Aorta (tissue), 5 donors: ENCODE results near the gene DHRS4L2. TPM values are rescaled to one million over a fixed set of nuclear protein-coding genes. Genes with fewer than 3 reads are reported as not detected.

Experiments used
- ATAC-seq: fragments of 200-7000 bp; cut with Tn5 transposase; one replicate; pipeline ENCODE4 v1.9.1; 2022; ENCODE audit warnings: moderate library complexity; ENCODE audit not compliant: low FRiP score
- DNase-seq, 2 donors: peaks; one replicate each; pipeline ENCODE4 v3.0.0-alpha.2; 2020
- H3K27ac ChIP-seq, 2 donors: one replicate each; pipeline ENCODE4 v1.5.1; 2013; ENCODE audit warnings: low read length in 2 of 2, mild to moderate bottlenecking in 2 of 2, moderate library complexity in 2 of 2, control low read depth in 1 of 2, inconsistent platforms in 1 of 2, low read depth in 1 of 2
- H3K27me3 ChIP-seq, 2 donors: one replicate each; pipeline ENCODE4 v1.6.1; 2013; ENCODE audit warnings: control low read depth in 1 of 2, low read length in 1 of 2, mild to moderate bottlenecking in 1 of 2, moderate library complexity in 1 of 2; ENCODE audit not compliant: insufficient read depth in 2 of 2, control insufficient read depth in 1 of 2
- H3K36me3 ChIP-seq, 2 donors: one replicate each; pipeline ENCODE4 v1.6.1; 2013; ENCODE audit warnings: control low read depth in 1 of 2, low read length in 1 of 2, mild to moderate bottlenecking in 1 of 2; ENCODE audit not compliant: insufficient read depth in 2 of 2, control insufficient read depth in 1 of 2
- H3K4me1 ChIP-seq, 2 donors: one replicate each; pipeline ENCODE4 v1.6.1; 2013; ENCODE audit warnings: low read length in 2 of 2, control low read depth in 1 of 2, mild to moderate bottlenecking in 1 of 2, moderate library complexity in 1 of 2; ENCODE audit not compliant: insufficient read depth in 2 of 2, control insufficient read depth in 1 of 2
- H3K4me3 ChIP-seq, 2 donors: one replicate each; pipeline ENCODE4 v1.5.1; 2013; ENCODE audit warnings: low read length in 2 of 2, control low read depth in 1 of 2, mild to moderate bottlenecking in 1 of 2
- H3K9me3 ChIP-seq: one replicate; pipeline ENCODE4 v1.6.1; 2013; ENCODE audit warnings: mild to moderate bottlenecking, low read length; ENCODE audit not compliant: control insufficient read depth
- WGBS, 2 donors: extraction: QIAGEN DNeasy Blood & Tissue Kit; methylation state at CpG; one replicate each; pipeline ENCODE4 v1.1.7; 2013; 5-methylcytosine and 5-hydroxymethylcytosine counted together
- intact Hi-C, 2 donors: fragments of 100-400 bp; cut with DNase I; formaldehyde crosslinking; loops; one replicate each; pipeline versions ENCODE4 v1.14.2 to v1.15.0; 2022
- polyA plus RNA-seq, 2 donors: library from polyadenylated mRNA; stranded (reverse); fragments of 200-250 nt; gene quantifications; one replicate each; pipeline ENCODE4 v1.2.3, GENCODE V29; 2013
- total RNA-seq, 2 donors: library from RNA; stranded (reverse); fragmentation: NEBNext Ultra II Directional; extraction: Animal tissue kit (Norgen Biotek cat#: 25700); gene quantifications; one replicate each; pipeline ENCODE4 v1.2.1, GENCODE V29; 2021
- donor health status: healthy with polysubstance abuse.
- donor health status: Bipolar disorder and iron deficiency.
- donor health status: DM: no; HTN: no; CAD: no.
- donor health status: DM: no; HTN: no; CAD: no.
- donor health status: DM: yes; HTN: yes; CAD: no.

DHRS4L2 gene
- total and polyA plus RNA-seq, 4 donors = 15.1 to 44.3 (median 19.9) TPM

DNA sequence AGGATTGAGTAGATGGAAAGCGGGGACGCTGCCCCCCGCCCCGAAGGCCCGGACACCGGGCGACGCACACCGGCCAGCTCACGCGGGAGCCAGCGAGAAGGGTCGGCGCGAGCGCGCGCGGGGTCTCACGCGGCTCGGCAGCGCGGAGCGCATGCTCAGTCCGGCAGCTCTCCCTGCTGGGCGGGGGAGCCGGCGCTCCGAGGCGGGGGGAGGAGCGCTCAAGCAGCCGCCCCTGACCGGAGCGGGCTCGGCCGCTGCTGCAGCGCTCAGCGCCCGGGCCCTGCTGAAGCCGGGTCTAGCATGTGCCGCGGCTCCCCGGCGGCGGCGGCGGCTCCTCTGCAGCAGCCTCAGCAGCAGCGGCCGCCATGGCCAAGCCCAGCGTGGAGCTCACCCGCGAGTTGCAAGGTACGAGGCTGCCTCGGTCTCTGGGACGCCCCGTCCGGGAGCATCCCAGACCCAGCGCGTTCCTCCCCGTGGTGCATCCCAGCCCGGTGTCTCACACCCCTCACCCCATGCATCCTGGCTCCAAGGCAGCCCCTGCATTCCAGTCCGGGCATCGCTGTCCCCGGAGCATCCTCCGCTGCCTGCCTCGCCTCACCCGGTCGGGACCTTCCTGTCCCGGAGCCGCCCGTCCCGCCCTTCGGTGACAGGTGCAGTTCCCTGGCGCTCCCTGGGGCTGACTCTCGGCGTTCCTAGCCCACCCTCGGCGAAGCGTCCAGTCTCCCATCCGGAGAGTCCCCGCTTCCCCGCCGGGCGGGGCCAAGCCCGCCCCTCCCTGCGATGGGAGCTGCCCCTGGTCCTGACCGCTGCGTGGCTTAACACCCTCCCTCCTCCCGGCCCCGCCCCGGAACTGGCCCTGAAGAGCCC is 63.3 kb downstream of the DHRS4L2 start, which contains the start of gene CARMIL3:
Gene CARMIL3 (plus strand): TSS at position 221 of the 867 bp plus-strand sequence. CDS start 145 bp downstream, at position 366.
- intact Hi-C loops = no loop called here
- H3K4me1 ChIP-seq = no peaks in the 10 kb centered on the region
- H3K4me3 ChIP-seq = peak within 1 kb of the TSS; percentile 19 to 45
- 1% methylated on average over 63 to 92 of the region's 92 CpGs for WGBS, 2 donors
- H3K9me3 ChIP-seq = no peaks in the 10 kb centered on the region
- no peaks in the 10 kb centered on the region for H3K36me3 ChIP-seq
- no peaks in the 10 kb centered on the region for H3K27me3 ChIP-seq
- peak; percentile 88 for ATAC-seq
- no peak within 1 kb of the TSS for H3K27ac ChIP-seq
- peak; percentile 68 to 88 for DNase-seq

- peak in 1 of 2 donors; percentile 68 for DNase-seq
- H3K9me3 ChIP-seq = no peaks in the 10 kb centered on the region
- no peak overlapping the region for H3K27ac ChIP-seq
- H3K4me1 ChIP-seq = no peaks in the 10 kb centered on the region
- WGBS, 2 donors = 55 to 57% methylated on average over 19 to 20 of the region's 20 CpGs
- no peak for ATAC-seq
- H3K36me3 ChIP-seq = no peaks in the 10 kb centered on the region
- H3K4me3 ChIP-seq = peak overlapping the region in 1 of 2 donors; percentile 45
- intact Hi-C loops = no loop called here
- no peaks in the 10 kb centered on the region for H3K27me3 ChIP-seq
Measured at GRCh38 chr14:24052656-24053547, 64.2 kb downstream of the DHRS4L2 start.

DNA sequence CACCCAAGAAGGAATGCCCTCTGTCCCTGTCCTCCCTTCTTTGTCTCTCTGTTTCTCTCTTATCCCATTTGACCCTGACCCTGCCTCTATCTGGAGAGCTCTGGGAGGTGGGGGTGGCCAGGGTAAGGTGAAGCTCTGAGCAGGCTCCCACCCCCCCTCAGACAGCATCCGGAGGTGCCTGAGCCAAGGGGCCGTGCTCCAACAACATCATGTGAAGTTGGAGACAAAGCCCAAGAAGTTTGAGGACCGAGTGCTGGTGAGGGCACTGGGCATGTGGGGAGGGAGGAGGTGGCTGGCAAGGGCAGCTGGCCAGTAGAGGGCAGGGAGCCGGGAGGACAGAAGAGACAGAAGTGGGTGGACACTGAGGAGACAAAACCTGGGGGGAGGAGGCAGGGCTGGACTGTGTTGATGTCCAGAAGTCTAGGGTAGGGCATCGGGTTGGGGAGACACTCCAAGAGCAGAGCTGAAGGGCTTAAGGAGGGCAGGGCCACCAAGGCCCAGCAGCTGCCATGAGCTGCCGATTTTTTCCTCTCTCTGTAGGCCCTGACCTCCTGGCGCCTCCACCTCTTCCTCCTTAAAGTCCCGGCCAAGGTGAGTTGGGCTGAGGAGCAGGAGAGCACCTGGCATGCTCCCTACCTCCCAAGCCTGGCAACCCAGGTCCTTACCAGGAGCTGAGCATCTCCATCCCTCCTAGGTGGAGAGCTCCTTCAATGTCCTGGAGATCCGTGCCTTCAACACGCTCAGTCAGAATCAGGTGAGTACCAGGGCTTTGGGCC is 65.0 kb downstream of the DHRS4L2 start:
- no peak for ATAC-seq
- 67 to 73% methylated on average over 10 of the region's 10 CpGs for WGBS, 2 donors

DNA sequence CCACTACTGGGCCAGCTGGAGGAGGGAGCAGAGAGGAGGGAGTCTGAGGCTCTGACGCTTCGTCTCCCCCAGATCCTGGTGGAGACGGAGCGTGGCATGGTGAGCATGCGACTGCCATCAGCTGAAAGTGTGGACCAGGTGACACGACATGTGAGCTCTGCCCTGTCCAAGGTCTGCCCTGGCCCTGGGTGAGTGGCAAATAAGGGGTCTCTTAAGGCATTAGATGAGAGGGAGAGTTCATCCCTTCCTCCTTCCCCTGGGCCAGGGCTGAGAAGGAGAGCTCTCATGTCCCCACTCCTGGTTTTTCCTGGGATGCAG is 65.6 kb downstream of the DHRS4L2 start:
- intact Hi-C loops = no loop called here
- Histone ChIP-seq H3K27ac (no peak overlapping the region), H3K4me1 (no peaks in the 10 kb centered on the region), H3K27me3 (no peaks in the 10 kb centered on the region), H3K36me3 (no peaks in the 10 kb centered on the region), H3K9me3 (no peaks in the 10 kb centered on the region), H3K4me3 (no peak overlapping the region)
- 73 to 83% methylated on average over 6 of the region's 6 CpGs for WGBS, 2 donors
- ATAC-seq = no peak
- DNase-seq = no peak

More for the DNA sequence above, 65.0 kb downstream of the DHRS4L2 start:
- Histone ChIP-seq H3K4me3 (no peak overlapping the region), H3K9me3 (no peaks in the 10 kb centered on the region), H3K27me3 (no peaks in the 10 kb centered on the region), H3K36me3 (no peaks in the 10 kb centered on the region), H3K4me1 (no peaks in the 10 kb centered on the region), H3K27ac (no peak overlapping the region)
- intact Hi-C loops = no loop called here
- DNase-seq = peak in 1 of 2 donors; percentile 47

DNA sequence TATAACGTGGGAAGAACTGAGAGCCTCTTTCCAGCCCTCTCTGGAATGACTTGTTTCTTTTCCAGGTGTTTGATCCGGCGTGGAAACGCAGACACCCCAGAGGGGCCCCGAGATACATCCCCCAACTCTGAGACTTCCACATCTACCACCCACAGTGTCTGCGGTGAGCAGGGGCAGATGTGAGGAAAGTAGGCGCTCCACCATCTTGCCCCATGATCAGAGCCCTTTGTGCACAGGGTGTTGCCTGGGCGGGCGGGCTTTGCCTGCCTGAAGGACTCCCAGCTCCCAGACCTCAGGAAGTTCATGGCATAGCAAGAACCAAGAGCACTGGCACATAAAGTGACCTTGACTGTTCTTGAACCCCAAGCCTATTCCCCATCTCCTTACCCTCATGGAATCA is 65.9 kb downstream of the DHRS4L2 start:
- intact Hi-C loops = loop anchor here in 1 of 2 donors (5.0 kb wide), 1 partner anchor 53 kb away; no protein-coding TSS in a partner anchor
- ATAC-seq (no peak), DNase-seq (no peak)
- 91 to 92% methylated on average over 9 of the region's 9 CpGs for WGBS, 2 donors
- H3K4me1 ChIP-seq = no peaks in the 10 kb centered on the region
- H3K27ac ChIP-seq = no peak overlapping the region
- no peaks in the 10 kb centered on the region for H3K27me3 ChIP-seq
- H3K9me3 ChIP-seq = no peaks in the 10 kb centered on the region
- no peaks in the 10 kb centered on the region for H3K36me3 ChIP-seq
- no peak overlapping the region for H3K4me3 ChIP-seq

Other genes with a start within 250 kb of the DHRS4L2 start
- gene DHRS4, start 35.2 kb upstream of the DHRS4L2 start, total RNA-seq = 10 to 100 TPM; 17.8 to 21.2 TPM
- gene DHRS4, start 35.2 kb upstream of the DHRS4L2 start, polyA plus RNA-seq = 10 to 100 TPM; 43.9 to 47.3 TPM
- under 1 TPM; 0.24 to 0.42 TPM for gene CARMIL3, start 63.1 kb downstream of the DHRS4L2 start, total RNA-seq
- gene CARMIL3, start 63.1 kb downstream of the DHRS4L2 start, polyA plus RNA-seq = under 1 TPM in 1 of 2 donors, not detected in 1; 0.43 TPM
- gene CPNE6, start 82.6 kb downstream of the DHRS4L2 start, total RNA-seq = under 1 TPM; 0.71 to 0.99 TPM
- gene CPNE6, start 82.6 kb downstream of the DHRS4L2 start, polyA plus RNA-seq = under 1 TPM; 0.03 to 0.25 TPM
- 10 to 100 TPM; 19.6 to 22.5 TPM for gene PCK2, start 105.4 kb downstream of the DHRS4L2 start, total RNA-seq
- gene PCK2, start 105.4 kb downstream of the DHRS4L2 start, polyA plus RNA-seq = 10 to 100 TPM; 14.7 to 82.5 TPM
- gene DCAF11, start 125.8 kb downstream of the DHRS4L2 start, total RNA-seq = 10 to 100 TPM; 35.5 to 39.6 TPM
- gene DCAF11, start 125.8 kb downstream of the DHRS4L2 start, polyA plus RNA-seq = 10 to 100 TPM; 37.3 to 41.8 TPM
- gene NRL, start 126.0 kb downstream of the DHRS4L2 start, total RNA-seq = 1 to 10 TPM; 1.1 to 1.4 TPM
- 1 to 10 TPM in 1 of 2 donors, under 1 TPM in 1; 0.63 to 1.3 TPM for gene NRL, start 126.0 kb downstream of the DHRS4L2 start, polyA plus RNA-seq
- gene FITM1, start 141.7 kb downstream of the DHRS4L2 start, total RNA-seq = under 1 TPM; 0.71 to 0.75 TPM
- under 1 TPM in 1 of 2 donors, not detected in 1; 0.56 TPM for gene FITM1, start 141.7 kb downstream of the DHRS4L2 start, polyA plus RNA-seq
- gene PSME1, start 147.3 kb downstream of the DHRS4L2 start, total RNA-seq = 100 to 1,000 TPM; 112 to 125 TPM
- gene PSME1, start 147.3 kb downstream of the DHRS4L2 start, polyA plus RNA-seq = 100 to 1,000 TPM; 206 to 210 TPM
- 10 to 100 TPM; 12.8 to 15.3 TPM for gene EMC9, start 152.7 kb downstream of the DHRS4L2 start, total RNA-seq
- 10 to 100 TPM; 18.3 to 41.9 TPM for gene EMC9, start 152.7 kb downstream of the DHRS4L2 start, polyA plus RNA-seq
- gene PSME2, start 157.7 kb downstream of the DHRS4L2 start, total RNA-seq = 10 to 100 TPM; 86.1 to 93.6 TPM
- 100 to 1,000 TPM; 142 to 261 TPM for gene PSME2, start 157.7 kb downstream of the DHRS4L2 start, polyA plus RNA-seq
- gene RNF31, start 158.6 kb downstream of the DHRS4L2 start, total RNA-seq = 10 to 100 TPM; 51.6 to 61.1 TPM
- gene RNF31, start 158.6 kb downstream of the DHRS4L2 start, polyA plus RNA-seq = 100 to 1,000 TPM in 1 of 2 donors, 1 to 10 TPM in 1; 9.1 to 167 TPM
- 100 to 1,000 TPM; 113 to 117 TPM for gene IRF9, start 172.3 kb downstream of the DHRS4L2 start, total RNA-seq
- 100 to 1,000 TPM in 1 of 2 donors, 10 to 100 TPM in 1; 56.0 to 111 TPM for gene IRF9, start 172.3 kb downstream of the DHRS4L2 start, polyA plus RNA-seq
- 10 to 100 TPM; 13.2 to 18.1 TPM for gene REC8, start 183.2 kb downstream of the DHRS4L2 start, total RNA-seq
- 1 to 10 TPM; 2.4 to 8.2 TPM for gene REC8, start 183.2 kb downstream of the DHRS4L2 start, polyA plus RNA-seq
- gene IPO4, start 199.9 kb downstream of the DHRS4L2 start, total RNA-seq = 10 to 100 TPM; 23.4 to 29.3 TPM
- gene IPO4, start 199.9 kb downstream of the DHRS4L2 start, polyA plus RNA-seq = 10 to 100 TPM in 1 of 2 donors, 1 to 10 TPM in 1; 3.4 to 11.6 TPM
- 10 to 100 TPM; 35.3 to 37.3 TPM for gene TM9SF1, start 206.5 kb downstream of the DHRS4L2 start, total RNA-seq
- gene TM9SF1, start 206.5 kb downstream of the DHRS4L2 start, polyA plus RNA-seq = 10 to 100 TPM; 15.8 to 35.0 TPM
- under 1 TPM in 1 of 2 donors, not detected in 1; 0.39 TPM for gene TSSK4, start 216.8 kb downstream of the DHRS4L2 start, total RNA-seq
- gene TSSK4, start 216.8 kb downstream of the DHRS4L2 start, polyA plus RNA-seq = not detected
- gene CHMP4A, start 224.6 kb downstream of the DHRS4L2 start, total RNA-seq = 10 to 100 TPM; 38.3 to 45.8 TPM
- 100 to 1,000 TPM; 130 to 179 TPM for gene CHMP4A, start 224.6 kb downstream of the DHRS4L2 start, polyA plus RNA-seq
- 10 to 100 TPM; 15.2 to 19.5 TPM for gene MDP1, start 227.1 kb downstream of the DHRS4L2 start, total RNA-seq
- gene MDP1, start 227.1 kb downstream of the DHRS4L2 start, polyA plus RNA-seq = 10 to 100 TPM; 38.7 to 49.6 TPM
- gene NEDD8, start 243.4 kb downstream of the DHRS4L2 start, total RNA-seq = 100 to 1,000 TPM; 122 to 123 TPM
- 100 to 1,000 TPM; 222 to 345 TPM for gene NEDD8, start 243.4 kb downstream of the DHRS4L2 start, polyA plus RNA-seq
- 10 to 100 TPM; 44.6 to 59.1 TPM for gene GMPR2, start 244.0 kb downstream of the DHRS4L2 start, total RNA-seq
- 10 to 100 TPM; 55.2 to 66.6 TPM for gene GMPR2, start 244.0 kb downstream of the DHRS4L2 start, polyA plus RNA-seq